GM23248 (cell line): ENCODE results near the gene PGBD2. TPM values are rescaled to one million over a fixed set of nuclear protein-coding genes. Genes with fewer than 3 reads are reported as not detected.
"Not testable (repeated sequence)": the region's sequence is repeated elsewhere in the genome, so short reads cannot be mapped to it uniquely, and the experiment has no call there.

Source experiments
- DNase-seq: peaks from one replicate; pipeline ENCODE4 v3.0.0-alpha.2; 2015
- H2AFZ ChIP-seq: fragments of 200-600 bp; sonication (generic); 2 replicates; pipeline ENCODE4 v1.6.1; 2016; ENCODE audit warnings: antibody characterized with exemption
- H3F3A ChIP-seq: fragments of 200-600 bp; sonication (generic); 2 replicates; pipeline ENCODE4 v1.6.1; 2016; ENCODE audit warnings: mild to moderate bottlenecking, antibody characterized with exemption, mixed run types; ENCODE audit not compliant: insufficient read depth
- H3K27ac ChIP-seq: fragments of 200-600 bp; sonication (generic); 2 replicates; pipeline ENCODE4 v1.5.1; 2016; ENCODE audit warnings: mild to moderate bottlenecking
- H3K27me3 ChIP-seq: fragments of 200-600 bp; sonication (generic); replicated peaks from 2 replicates; pipeline ENCODE4 v1.6.1; 2016; ENCODE audit warnings: mild to moderate bottlenecking; ENCODE audit not compliant: insufficient read depth
- H3K36me3 ChIP-seq: fragments of 200-600 bp; sonication (generic); 2 replicates; pipeline ENCODE4 v1.6.1; 2016; ENCODE audit warnings: low read depth, mild to moderate bottlenecking
- H3K4me1 ChIP-seq: fragments of 200-600 bp; sonication (generic); 2 replicates; pipeline ENCODE4 v1.6.1; 2016; ENCODE audit warnings: mild to moderate bottlenecking; ENCODE audit not compliant: insufficient read depth
- H3K4me2 ChIP-seq: fragments of 200-600 bp; sonication (generic); one replicate; pipeline ENCODE4 v1.6.1; 2016; ENCODE audit warnings: mild to moderate bottlenecking; ENCODE audit not compliant: unreplicated experiment
- H3K4me3 ChIP-seq: fragments of 200-600 bp; sonication (generic); 2 replicates; pipeline ENCODE4 v1.5.1; 2016; ENCODE audit warnings: mild to moderate bottlenecking
- H3K79me2 ChIP-seq: fragments of 200-600 bp; sonication (generic); 2 replicates; pipeline ENCODE4 v1.6.1; 2016; ENCODE audit warnings: mild to moderate bottlenecking; ENCODE audit not compliant: insufficient read depth
- H3K9ac ChIP-seq: fragments of 200-600 bp; sonication (generic); 2 replicates; pipeline ENCODE4 v1.6.1; 2016; ENCODE audit warnings: mild to moderate bottlenecking
- H3K9me2 ChIP-seq: fragments of 200-600 bp; sonication (generic); 2 replicates; pipeline ENCODE4 v1.6.1; 2016; ENCODE audit warnings: mixed run types, mild to moderate bottlenecking, moderate library complexity; ENCODE audit not compliant: insufficient read depth
- H3K9me3 ChIP-seq: fragments of 200-600 bp; sonication (generic); one replicate; pipeline ENCODE4 v1.6.1; 2017; ENCODE audit warnings: low read depth
- H4K20me1 ChIP-seq: fragments of 200-600 bp; sonication (generic); 2 replicates; pipeline ENCODE4 v1.6.0; 2016; ENCODE audit not compliant: insufficient read depth
- WGBS, 2 experiments: methylation state at CpG; one replicate each; pipeline ENCODE4 v1.1.6; 2015 to 2017; ENCODE audit warnings: low lambda C conversion rate in 2 of 2, low coverage in 1 of 2; ENCODE audit errors: missing lambda C conversion rate in 2 of 2; 5-methylcytosine and 5-hydroxymethylcytosine counted together
- in situ Hi-C: fragments of 300-500 bp; cut with MboI; formaldehyde crosslinking; loops from 2 replicates; pipeline ENCODE4 v1.15.0; 2020
- polyA plus RNA-seq: library from polyadenylated mRNA; unstranded; fragments of >200 nt; fragmentation: Nextera tagmentation; extraction: Ambion mirVana; gene quantifications from 2 replicates; pipeline ENCODE4 v1.2.1, GENCODE V29; 2016
- small RNA-seq: library from RNA; depleted of rRNA; stranded (forward); fragments of <200 nt; gene quantifications from one replicate; pipeline ENCODE3, GENCODE V24; 2014; ENCODE audit warnings: low read depth, low replicate concordance
- total RNA-seq: library from RNA; depleted of rRNA; stranded (reverse); fragments of >200 nt; shearing (Covaris generic); gene quantifications from 2 replicates; pipeline ENCODE4 v1.2.3, GENCODE V29; 2014; rRNA removed

PGBD2 gene
- total and polyA plus RNA-seq, 2 experiments from 2014 or later = 3.5 to 5.8 TPM

DNA sequence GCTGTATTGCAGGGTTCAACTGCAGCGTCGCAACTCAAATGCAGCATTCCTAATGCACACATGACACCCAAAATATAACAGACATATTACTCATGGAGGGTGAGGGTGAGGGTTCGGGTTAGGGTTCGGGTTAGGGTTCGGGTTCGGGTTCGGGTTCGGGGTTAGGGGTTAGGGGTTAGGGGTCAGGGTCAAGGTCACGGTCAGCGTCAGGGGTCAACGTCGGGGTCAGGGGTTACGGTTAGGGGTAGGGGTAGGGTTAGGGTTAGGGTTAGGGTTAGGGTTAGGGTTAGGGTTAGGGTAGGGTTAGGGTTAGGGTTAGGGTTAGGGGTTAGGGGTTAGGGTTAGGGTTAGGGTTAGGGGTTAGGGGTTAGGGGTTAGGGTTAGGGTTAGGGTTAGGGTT is 39.4 kb downstream of the PGBD2 start:
- 74 to 75% methylated on average over 11 to 13 of the region's 13 CpGs for WGBS, 2 experiments
- H3K4me3 ChIP-seq, in situ Hi-C loops: not testable (repeated sequence)

DNA sequence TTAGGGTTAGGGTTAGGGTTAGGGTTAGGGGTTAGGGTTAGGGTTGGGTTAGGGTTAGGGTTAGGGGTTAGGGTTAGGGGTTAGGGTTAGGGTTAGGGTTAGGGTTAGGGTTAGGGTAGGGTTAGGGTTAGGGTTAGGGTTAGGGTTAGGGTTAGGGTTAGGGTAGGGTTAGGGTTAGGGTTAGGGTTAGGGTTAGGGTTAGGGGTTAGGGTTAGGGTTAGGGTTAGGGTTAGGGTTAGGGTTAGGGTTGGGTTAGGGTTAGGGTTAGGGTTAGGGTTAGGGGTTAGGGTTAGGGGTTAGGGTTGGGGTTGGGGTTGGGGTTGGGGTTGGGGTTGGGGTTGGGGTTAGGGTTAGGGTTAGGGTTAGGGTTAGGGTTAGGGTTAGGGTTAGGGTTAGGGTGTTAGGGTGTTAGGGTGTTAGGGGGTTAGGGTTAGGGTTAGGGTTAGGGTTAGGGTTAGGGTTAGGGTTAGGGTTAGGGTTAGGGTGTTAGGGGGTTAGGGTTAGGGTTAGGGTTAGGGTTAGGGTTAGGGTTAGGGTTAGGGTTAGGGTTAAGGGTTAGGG is 39.9 kb downstream of the PGBD2 start:
- H4K20me1 ChIP-seq, H3F3A ChIP-seq, H3K9ac ChIP-seq, H3K4me3 ChIP-seq, H3K4me2 ChIP-seq, H3K9me2 ChIP-seq, H3K36me3 ChIP-seq, H3K27me3 ChIP-seq, H3K4me1 ChIP-seq, H3K9me3 ChIP-seq, H2AFZ ChIP-seq, DNase-seq, H3K79me2 ChIP-seq, H3K27ac ChIP-seq, in situ Hi-C loops: not testable (repeated sequence)

More for the DNA sequence above, 39.4 kb downstream of the PGBD2 start:
- not testable (repeated sequence) for H3K4me2 ChIP-seq, H3K27me3 ChIP-seq, H3K9me3 ChIP-seq, H3K27ac ChIP-seq, H3F3A ChIP-seq, H4K20me1 ChIP-seq, H2AFZ ChIP-seq, H3K9me2 ChIP-seq, H3K9ac ChIP-seq, H3K4me1 ChIP-seq, H3K79me2 ChIP-seq, H3K36me3 ChIP-seq
- DNase-seq = peak; percentile 46

Small RNA genes lying within 50 kb of the gene (small RNA-seq; reads per million reads assigned to genes)
- gene RNU6-1205P = not detected

Other genes with a start within 250 kb of the PGBD2 start
- not detected in 2 replicates for gene OR14I1, start 203.5 kb upstream of the PGBD2 start, total RNA-seq
- gene OR14I1, start 203.5 kb upstream of the PGBD2 start, polyA plus RNA-seq = not detected in 2 replicates
- gene LYPD8, start 150.5 kb upstream of the PGBD2 start, total RNA-seq = not detected in 2 replicates
- not detected in 2 replicates for gene LYPD8, start 150.5 kb upstream of the PGBD2 start, polyA plus RNA-seq
- 46.4 and 64.4 TPM in 2 replicates for gene SH3BP5L, start 80.3 kb upstream of the PGBD2 start, total RNA-seq
- gene SH3BP5L, start 80.3 kb upstream of the PGBD2 start, polyA plus RNA-seq = 5.3 and 5.9 TPM in 2 replicates
- gene ZNF672, start 68.0 kb upstream of the PGBD2 start, total RNA-seq = 13.5 and 13.8 TPM in 2 replicates
- gene ZNF672, start 68.0 kb upstream of the PGBD2 start, polyA plus RNA-seq = 10.5 and 11.6 TPM in 2 replicates
- gene ZNF692, start 47.1 kb upstream of the PGBD2 start, total RNA-seq = 17.0 and 21.5 TPM in 2 replicates
- 16.2 and 16.7 TPM in 2 replicates for gene ZNF692, start 47.1 kb upstream of the PGBD2 start, polyA plus RNA-seq